Prostate gland (tissue), 2 donors: ENCODE measurements around the gene PRKCI. TPM values are rescaled to one million over a fixed set of nuclear protein-coding genes. Genes with fewer than 3 reads are reported as not detected.
"Not testable (repeated sequence)": the region's sequence is repeated elsewhere in the genome, so short reads cannot be mapped to it uniquely, and the experiment has no call there.

Source experiments
- DNase-seq: peaks from one replicate; pipeline ENCODE4 v3.0.0-alpha.2; 2019; ENCODE audit warnings: low spot score
- H3K27ac ChIP-seq, 2 donors: fragments of 200-600 bp; sonication (generic); 2 replicates each; pipeline ENCODE4 v1.5.1; 2017 to 2019
- H3K27me3 ChIP-seq: fragments of 200-600 bp; sonication (generic); replicated peaks from 2 replicates; pipeline ENCODE4 v1.5.1; 2019; ENCODE audit not compliant: insufficient read depth
- H3K36me3 ChIP-seq, 2 donors: fragments of 200-600 bp; sonication (generic); 1 replicate in 1 of 2; 2 replicates in 1 of 2; pipeline versions ENCODE4 v1.5.1 to v1.8.1; 2017 to 2019
- H3K4me1 ChIP-seq: fragments of 200-600 bp; sonication (generic); replicated peaks from 2 replicates; pipeline ENCODE4 v1.5.1; 2019
- H3K4me3 ChIP-seq, 2 donors: fragments of 200-600 bp; sonication (generic); 2 replicates each; pipeline ENCODE4 v1.5.1; 2017 to 2019
- H3K9me3 ChIP-seq: fragments of 200-600 bp; sonication (generic); 2 replicates; pipeline ENCODE4 v1.5.1; 2017
- CTCF ChIP-seq, 4 experiments: fragments of 200-600 bp in 2 of 4; fragments of 450-650 bp in 2 of 4; sonication (generic) in 2 of 4; IDR thresholded peaks; 1 replicate in 3 of 4; 2 replicates in 1 of 4; pipeline ENCODE4 v1.5.1; 2016 to 2019; ENCODE audit warnings: antibody characterized with exemption in 4 of 4, mild to moderate bottlenecking in 2 of 4, moderate library complexity in 2 of 4
- POLR2A ChIP-seq: fragments of 450-650 bp; IDR thresholded peaks from one replicate; pipeline ENCODE4 v1.6.1; 2016; ENCODE audit warnings: antibody characterized with exemption, mild to moderate bottlenecking
- POLR2AphosphoS5 ChIP-seq: sonication (generic); formaldehyde crosslinking; IDR thresholded peaks from one replicate; pipeline ENCODE4 v1.6.1; 2017; ENCODE audit warnings: antibody characterized with exemption
- WGBS: methylation state at CpG from one replicate; pipeline ENCODE4 v1.1.5; 2018; 5-methylcytosine and 5-hydroxymethylcytosine counted together
- intact Hi-C: fragments of 100-400 bp; cut with DNase I; formaldehyde crosslinking; loops from one replicate; pipeline ENCODE4 v1.14.2; 2022
- total RNA-seq, 2 donors: library from RNA; depleted of rRNA; stranded (reverse); fragments of >200 nt; gene quantifications; one replicate each; pipeline ENCODE4 v1.1.0, GENCODE V29; 2016

The PRKCI gene
- total RNA-seq, 2 donors from 2014 or later: 44.6 to 74.4 TPM

GRCh38 chr3:170338690-170339340, 116.6 kb downstream of the PRKCI start:
- 80% methylated on average over 1 of the region's 1 CpG for WGBS
- Histone ChIP-seq H3K27me3 (no peaks in the 10 kb centered on the region), H3K27ac (no peak overlapping the region), H3K4me3 (no peak overlapping the region), H3K36me3 (no peaks in the 10 kb centered on the region), H3K4me1 (no peaks in the 10 kb centered on the region), H3K9me3 (no peaks in the 10 kb centered on the region)
- intact Hi-C loops: no loop called here
- TF ChIP-seq CTCF (IDR thresholded peaks at IDR 0.05) (no peak), POLR2AphosphoS5 (no peak), POLR2A (no peak)
- no peak for DNase-seq

- H3K27ac ChIP-seq, H3K27me3 ChIP-seq, H3K36me3 ChIP-seq, H3K9me3 ChIP-seq, H3K4me1 ChIP-seq, intact Hi-C loops, DNase-seq, H3K4me3 ChIP-seq: not testable (repeated sequence)
- 97% methylated on average over 9 of the region's 9 CpGs for WGBS
These were observed 120.0 kb downstream of the PRKCI start for GRCh38 chr3:170342273-170342672.

- H3K4me3 ChIP-seq, intact Hi-C loops, H3K4me1 ChIP-seq, H3K9me3 ChIP-seq, H3K36me3 ChIP-seq, H3K27ac ChIP-seq, DNase-seq, H3K27me3 ChIP-seq: not testable (repeated sequence)
- 62% methylated on average over 6 of the region's 6 CpGs for WGBS
These were observed 121.6 kb downstream of the PRKCI start for GRCh38 chr3:170343859-170344258.

- no peak overlapping the region for H3K27ac ChIP-seq
- intact Hi-C loops: no loop called here
- H3K9me3 ChIP-seq: no peaks in the 10 kb centered on the region
- no peaks in the 10 kb centered on the region for H3K4me1 ChIP-seq
- H3K27me3 ChIP-seq: no peaks in the 10 kb centered on the region
- TF ChIP-seq POLR2AphosphoS5 (no peak), POLR2A (no peak), CTCF (IDR thresholded peaks at IDR 0.05) (no peak)
- no peak for DNase-seq
- 95% methylated on average over 4 of the region's 4 CpGs for WGBS
- no peaks in the 10 kb centered on the region for H3K36me3 ChIP-seq
- H3K4me3 ChIP-seq: no peak overlapping the region
These were observed 122.7 kb downstream of the PRKCI start for GRCh38 chr3:170344971-170345370.

- Histone ChIP-seq H3K9me3 (no peaks in the 10 kb centered on the region), H3K27ac (no peak overlapping the region), H3K4me3 (no peak overlapping the region), H3K27me3 (no peaks in the 10 kb centered on the region), H3K36me3 (no peaks in the 10 kb centered on the region), H3K4me1 (no peaks in the 10 kb centered on the region)
- intact Hi-C loops: no loop called here
- 94% methylated on average over 12 of the region's 12 CpGs for WGBS
- no peak for DNase-seq
- TF ChIP-seq POLR2AphosphoS5: no peak
These were observed 124.5 kb downstream of the PRKCI start for GRCh38 chr3:170346481-170347392.

GRCh38 chr3:170350515-170351413, 128.5 kb downstream of the PRKCI start:
- intact Hi-C loops: loop anchor here (10.0 kb wide), 1 partner anchor 586 kb away; the partner anchor contains the start of genes ACTRT3 and TERC
- no peaks in the 10 kb centered on the region for H3K27me3 ChIP-seq
- no peaks in the 10 kb centered on the region for H3K9me3 ChIP-seq
- H3K4me3 ChIP-seq: no peak overlapping the region
- H3K36me3 ChIP-seq: no peaks in the 10 kb centered on the region
- no peak overlapping the region for H3K27ac ChIP-seq
- TF ChIP-seq CTCF (IDR thresholded peaks at IDR 0.05): no peak
- TF ChIP-seq POLR2A: no peak
- TF ChIP-seq POLR2AphosphoS5: no peak
- no peak for DNase-seq
- 79% methylated on average over 8 of the region's 8 CpGs for WGBS
- no peaks in the 10 kb centered on the region for H3K4me1 ChIP-seq
